Measurements from ENCODE around the gene KRTAP5-11.
"Not testable (repeated sequence)": the region's sequence is repeated elsewhere in the genome, so short reads cannot be mapped to it uniquely, and the experiment has no call there.

KRTAP5-11 gene

DNA sequence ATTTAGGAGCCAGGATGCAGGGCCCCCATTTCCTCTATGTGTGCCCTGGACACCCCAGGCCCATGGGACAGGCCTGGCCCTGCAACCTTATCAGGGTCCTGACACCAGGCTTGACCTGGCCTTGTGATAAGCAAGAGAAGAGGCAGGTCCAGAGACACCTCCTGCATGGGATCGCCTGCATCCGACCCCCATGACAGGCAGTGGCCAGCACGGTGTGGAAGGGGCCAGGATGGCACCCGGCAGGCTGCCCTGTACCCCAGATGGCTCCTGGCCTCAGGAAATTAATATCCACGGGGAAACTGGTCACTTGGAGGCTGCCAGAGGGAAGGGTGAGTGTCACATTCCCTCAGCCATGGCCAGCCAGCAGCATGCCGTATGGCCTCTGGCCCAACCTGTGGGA is 27.7 kb downstream of the KRTAP5-11 start:
- no peak for DNase-seq

- DNase-seq: no peak
Observed at GRCh38 chr11:71551711-71552110, 31.0 kb downstream of the KRTAP5-11 start.

DNA sequence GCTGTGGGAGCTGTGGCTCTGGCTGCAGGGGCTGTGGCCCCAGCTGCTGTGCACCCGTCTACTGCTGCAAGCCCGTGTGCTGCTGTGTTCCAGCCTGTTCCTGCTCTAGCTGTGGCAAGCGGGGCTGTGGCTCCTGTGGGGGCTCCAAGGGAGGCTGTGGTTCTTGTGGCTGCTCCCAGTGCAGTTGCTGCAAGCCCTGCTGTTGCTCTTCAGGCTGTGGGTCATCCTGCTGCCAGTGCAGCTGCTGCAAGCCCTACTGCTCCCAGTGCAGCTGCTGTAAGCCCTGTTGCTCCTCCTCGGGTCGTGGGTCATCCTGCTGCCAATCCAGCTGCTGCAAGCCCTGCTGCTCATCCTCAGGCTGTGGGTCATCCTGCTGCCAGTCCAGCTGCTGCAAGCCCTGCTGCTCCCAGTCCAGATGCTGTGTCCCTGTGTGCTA is 33.9 kb downstream of the KRTAP5-11 start:
- DNase-seq: no peak

GRCh38 chr11:71548120-71548519 is 34.6 kb downstream of the KRTAP5-11 start, which contains the start of gene KRTAP5-9:
KRTAP5-9 (plus strand) TSS chr11:71548420; CDS start chr11:71548658, 238 bp downstream.
- DNase-seq: no peak

- DNase-seq: no peak
Observed at GRCh38 chr11:71545405-71545966, 37.2 kb downstream of the KRTAP5-11 start.

DNA sequence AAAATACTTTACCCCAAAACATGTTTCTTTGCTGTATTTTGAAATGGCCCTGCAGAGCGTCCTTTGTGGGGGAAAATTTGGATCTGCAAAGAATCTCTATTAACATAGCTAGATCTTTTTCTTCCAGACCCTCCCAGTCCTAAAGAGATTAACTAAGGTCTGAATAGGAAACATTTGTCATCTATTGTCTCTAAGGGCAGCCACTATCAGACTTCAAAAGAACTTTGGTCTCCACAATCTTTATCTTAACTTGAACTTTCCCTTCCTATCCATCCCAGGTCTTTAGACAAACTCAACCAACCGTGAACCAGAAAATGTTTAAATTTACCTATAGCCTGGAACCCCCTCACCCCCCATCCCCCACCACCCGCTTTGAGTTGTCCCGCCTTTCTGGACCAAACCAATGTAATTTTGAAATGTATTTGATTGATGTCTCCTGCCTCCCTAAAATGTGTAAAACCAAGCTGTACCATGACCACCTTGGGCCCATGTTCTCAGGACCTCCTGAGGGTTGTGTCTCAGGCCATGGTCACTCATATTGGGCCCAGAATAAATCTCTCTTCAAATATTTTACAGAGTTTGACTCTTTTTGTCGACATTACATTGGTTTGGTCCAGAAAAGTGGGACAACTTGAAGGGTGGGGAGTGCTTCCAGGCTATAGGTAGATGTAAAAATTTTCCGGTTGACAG is 38.0 kb downstream of the KRTAP5-11 start:
- no peak for DNase-seq

DNA sequence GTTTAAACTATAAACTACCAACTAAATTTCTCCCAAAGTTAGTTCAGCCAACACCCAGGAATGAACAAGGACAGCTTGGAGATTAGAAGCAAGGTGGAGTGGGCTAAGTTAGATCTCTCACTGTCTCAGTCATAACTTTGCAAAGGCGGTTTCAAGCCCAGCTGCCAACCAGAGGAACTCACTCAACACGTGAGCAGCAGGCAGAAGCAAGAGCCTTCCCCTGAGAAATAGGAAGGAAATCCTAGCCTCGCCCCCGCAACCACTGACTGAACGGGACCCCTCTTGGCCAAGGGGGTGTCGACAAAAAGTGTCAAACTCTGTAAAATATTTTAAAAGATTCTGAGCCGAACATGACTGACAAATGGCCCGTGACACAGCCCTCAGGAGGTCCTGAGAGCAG is 38.8 kb downstream of the KRTAP5-11 start:
- DNase-seq: no peak

DNA sequence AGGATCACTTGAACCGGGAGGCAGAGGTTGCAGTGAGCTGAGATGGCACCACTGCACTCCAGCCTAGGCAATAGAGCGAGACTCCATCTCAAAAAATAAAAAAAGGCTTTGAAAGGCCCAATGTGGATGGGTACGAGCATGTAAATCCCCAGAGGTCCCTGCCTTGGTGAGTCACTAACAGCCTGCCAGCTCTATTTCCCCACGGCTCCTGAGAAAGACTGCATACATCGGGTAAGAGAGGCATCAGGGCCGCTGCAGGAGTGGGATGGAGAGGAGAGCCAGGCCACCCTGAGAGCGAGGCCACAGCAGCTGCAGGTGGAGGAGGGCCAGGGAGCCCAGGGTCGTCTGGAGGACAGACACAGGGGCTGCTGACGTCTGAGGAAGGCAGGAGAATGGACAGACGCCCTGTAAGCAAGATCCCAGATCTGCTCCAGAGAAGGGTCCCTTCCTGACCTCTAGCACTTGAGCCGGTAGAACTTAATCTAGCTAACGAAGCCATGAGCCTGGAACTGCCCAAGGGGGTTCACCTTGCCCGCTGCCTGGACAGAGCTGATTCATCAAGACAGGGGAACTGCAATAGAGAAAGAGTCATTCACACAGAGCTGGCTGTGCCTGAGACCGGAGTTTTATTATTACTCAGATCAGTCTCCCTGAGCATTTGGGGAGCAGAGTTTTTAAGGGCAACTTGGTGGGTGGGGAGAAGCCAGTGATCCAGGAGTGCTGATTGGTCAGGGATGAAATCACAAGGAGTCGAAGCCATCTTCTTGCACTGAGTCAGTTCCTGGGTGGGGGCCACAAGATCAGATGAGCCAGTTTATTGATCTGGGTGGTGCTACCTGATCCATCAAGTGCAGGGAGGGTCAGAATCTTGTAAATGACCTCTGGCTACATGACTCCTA is 39.5 kb downstream of the KRTAP5-11 start:
- no peak for DNase-seq

GRCh38 chr11:71542382-71542781 is 40.3 kb downstream of the KRTAP5-11 start:
- DNase-seq: no peak

- DNase-seq: not testable (repeated sequence)
Observed at GRCh38 chr11:71540521-71541304, 42.0 kb downstream of the KRTAP5-11 start.

DNA sequence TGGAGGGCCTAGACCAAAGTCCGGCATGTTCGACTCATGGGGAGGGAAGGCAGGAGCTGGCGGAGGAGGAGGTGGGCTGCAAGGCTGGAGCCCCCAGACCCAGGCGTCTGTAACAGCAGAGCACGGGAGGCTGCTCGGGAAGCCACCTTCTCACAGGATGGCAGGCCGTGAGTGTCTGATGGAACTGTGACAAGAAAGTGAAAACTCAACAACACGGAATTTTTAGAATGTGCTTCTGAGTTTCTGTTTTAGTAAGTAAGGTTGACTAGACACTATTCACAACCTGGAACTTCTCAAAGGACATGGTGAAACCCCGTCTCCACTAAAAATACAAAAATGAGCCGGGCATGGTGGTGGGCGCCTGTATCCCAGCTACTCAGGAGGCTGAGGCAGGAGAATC is 42.7 kb downstream of the KRTAP5-11 start:
- DNase-seq: not testable (repeated sequence)

DNA sequence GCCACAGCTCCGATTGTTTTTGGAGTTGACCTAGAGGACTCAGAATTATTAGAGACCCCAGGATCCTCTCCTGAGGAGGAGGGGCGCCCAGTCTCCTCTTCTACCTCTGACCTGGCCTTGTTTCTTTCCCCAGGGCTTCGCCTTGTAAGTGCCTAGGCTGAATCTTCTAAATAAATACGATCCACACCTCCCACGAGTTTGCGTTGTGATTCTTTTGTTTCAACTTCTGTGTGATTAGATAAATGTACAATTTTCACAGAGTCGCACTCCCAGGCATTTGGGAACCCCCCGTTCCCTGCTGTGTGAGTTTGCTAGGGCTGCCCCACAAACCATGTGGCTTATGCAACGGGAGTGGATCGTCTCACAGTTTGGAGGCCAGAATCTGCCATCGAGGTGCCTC is 43.7 kb downstream of the KRTAP5-11 start:
- no peak for DNase-seq

GRCh38 chr11:71538666-71538990 is 44.0 kb downstream of the KRTAP5-11 start:
- no peak for DNase-seq

- not testable (repeated sequence) for DNase-seq
Observed at GRCh38 chr11:71537977-71538665, 44.6 kb downstream of the KRTAP5-11 start, which contains the start of gene KRTAP5-8. KRTAP5-8 (plus strand) TSS chr11:71538025; CDS start chr11:71538056, 31 bp downstream.

DNA sequence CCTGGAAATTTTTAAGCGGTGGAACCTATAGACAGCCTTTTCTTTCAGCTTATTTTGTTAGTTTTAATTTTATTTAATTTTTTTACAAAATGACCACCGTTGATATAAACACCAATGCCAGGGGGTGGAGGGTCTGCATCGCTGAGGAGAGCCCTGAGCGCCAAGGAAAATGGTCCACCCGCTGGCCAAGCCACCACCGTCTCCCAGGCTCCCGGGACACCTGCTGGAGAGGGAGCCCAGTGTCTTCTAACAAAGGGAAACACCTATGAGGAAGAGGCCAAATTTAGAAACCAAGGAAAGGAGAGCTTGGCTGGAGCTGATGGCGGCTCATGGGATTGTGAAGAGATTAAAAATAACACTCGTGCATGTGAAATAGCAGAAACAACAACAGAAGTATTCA is 45.1 kb downstream of the KRTAP5-11 start:
- no peak for DNase-seq

DNA sequence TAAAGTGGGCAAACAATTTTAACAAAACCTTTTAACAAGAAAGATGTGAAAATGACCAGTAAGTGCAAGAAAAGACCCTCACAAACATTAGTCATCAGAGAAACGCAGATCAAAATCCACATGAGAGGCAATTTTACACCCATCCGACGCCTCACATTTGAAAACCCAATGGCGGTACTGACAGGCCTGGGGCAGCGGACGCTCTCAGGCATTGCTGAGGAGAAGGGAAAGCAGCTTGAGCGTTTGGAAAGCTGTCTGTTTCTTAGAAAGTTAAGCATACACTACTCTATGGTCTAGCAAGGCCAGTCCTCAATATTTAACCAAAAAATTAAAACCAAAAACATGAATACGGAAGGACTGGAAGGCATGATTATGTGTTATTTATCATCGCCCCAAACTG is 46.9 kb downstream of the KRTAP5-11 start:
- no peak for DNase-seq

GRCh38 chr11:71534711-71535608 is 47.7 kb downstream of the KRTAP5-11 start:
- not testable (repeated sequence) for DNase-seq

- DNase-seq: no peak
Observed at GRCh38 chr11:71532036-71532610, 50.6 kb downstream of the KRTAP5-11 start.
